HEK293 (cell line): ENCODE results near the gene TM6SF1.

ENCODE experiments used
- CTCF ChIA-PET: fragments of 350-600 bp; formaldehyde crosslinking; extraction: SDS; loops from one replicate; lab custom pipeline; 2021; ENCODE audit warnings: antibody characterized with exemption; lab: Yijun Ruan, JAX
- POLR2A ChIA-PET: fragments of 300-600 bp; formaldehyde crosslinking; extraction: SDS; loops from one replicate; lab custom pipeline; 2020; ENCODE audit warnings: antibody characterized with exemption, inconsistent platforms; lab: Yijun Ruan, JAX
- H3K27ac ChIP-seq: fragments of 200-500 bp; sonication (Bioruptor generic); 2 replicates; pipeline ENCODE4 v1.5.1; 2014; ENCODE audit warnings: low read depth, low read length, control low read depth, inconsistent platforms; ENCODE audit errors: extremely low read depth
- H3K36me3 ChIP-seq, 2 experiments: fragments of 200-500 bp in 1 of 2; sonication (Bioruptor generic) in 1 of 2; 1 replicate in 1 of 2; 2 replicates in 1 of 2; pipeline ENCODE4 v1.5.1; 2014 to 2017; ENCODE audit warnings: inconsistent platforms in 2 of 2, low read length in 2 of 2; ENCODE audit not compliant: control insufficient read depth in 2 of 2, insufficient read depth in 1 of 2
- H3K4me1 ChIP-seq: fragments of 200-500 bp; sonication (Bioruptor generic); 2 replicates; pipeline ENCODE4 v1.5.1; 2014; ENCODE audit warnings: mild to moderate bottlenecking, low read length, inconsistent platforms; ENCODE audit not compliant: control insufficient read depth, insufficient read depth
- H3K4me3 ChIP-seq: 2 replicates; pipeline ENCODE4 v1.5.1; 2011; ENCODE audit warnings: low read depth, mild to moderate bottlenecking, control low read depth, low read length, moderate library complexity
- H3K9me3 ChIP-seq: fragments of 200-500 bp; sonication (Bioruptor generic); 2 replicates; pipeline ENCODE4 v1.5.1; 2014; ENCODE audit warnings: low read depth, low read length, inconsistent platforms; ENCODE audit not compliant: control insufficient read depth, insufficient read depth
- ATF2 ChIP-seq: fragments of 450-650 bp; formaldehyde crosslinking; IDR thresholded peaks from 2 replicates; pipeline ENCODE4 v1.5.1; 2016; ENCODE audit warnings: missing biosample characterization, missing genetic modification characterization, low read depth
- HOXA7 ChIP-seq: sonication (generic); formaldehyde crosslinking; IDR thresholded peaks from 2 replicates; pipeline ENCODE4 v1.8.1; 2022; ENCODE audit warnings: missing genetic modification reagents, borderline replicate concordance
- INSM2 ChIP-seq: fragments of 450-650 bp; formaldehyde crosslinking; IDR thresholded peaks from 2 replicates; pipeline ENCODE4 v1.5.1; 2016; ENCODE audit warnings: missing biosample characterization, missing genetic modification characterization
- MYNN ChIP-seq: fragments of 450-650 bp; formaldehyde crosslinking; IDR thresholded peaks from 2 replicates; pipeline ENCODE4 v1.5.1; 2016; ENCODE audit warnings: missing biosample characterization, missing genetic modification characterization, borderline replicate concordance
- PRDM10 ChIP-seq: fragments of 450-650 bp; formaldehyde crosslinking; IDR thresholded peaks from 2 replicates; pipeline ENCODE4 v1.5.1; 2016; ENCODE audit warnings: missing biosample characterization, missing genetic modification characterization
- SETDB1 ChIP-seq: IDR thresholded peaks from one replicate; pipeline ENCODE4 v1.6.1; 2017; ENCODE audit warnings: mild to moderate bottlenecking, low read length, moderate library complexity, mixed read lengths; ENCODE audit not compliant: insufficient read length
- ZBTB21 ChIP-seq: fragments of 450-650 bp; formaldehyde crosslinking; IDR thresholded peaks from 2 replicates; pipeline ENCODE4 v1.5.1; 2017; ENCODE audit warnings: missing biosample characterization, missing genetic modification characterization
- ZBTB48 ChIP-seq: fragments of 450-650 bp; formaldehyde crosslinking; IDR thresholded peaks from 2 replicates; pipeline ENCODE4 v1.5.1; 2016; ENCODE audit warnings: missing biosample characterization, missing genetic modification characterization
- ZBTB6 ChIP-seq: fragments of 450-650 bp; formaldehyde crosslinking; IDR thresholded peaks from 2 replicates; pipeline ENCODE4 v1.5.1; 2017; ENCODE audit warnings: missing biosample characterization, missing genetic modification characterization
- ZFP3 ChIP-seq: fragments of 450-650 bp; formaldehyde crosslinking; IDR thresholded peaks from 2 replicates; pipeline ENCODE4 v1.5.1; 2016; ENCODE audit warnings: low read depth, missing biosample characterization, missing genetic modification characterization
- ZNF19 ChIP-seq: fragments of 450-650 bp; formaldehyde crosslinking; IDR thresholded peaks from 2 replicates; pipeline ENCODE4; 2016; ENCODE audit warnings: missing biosample characterization, missing genetic modification characterization, low read depth
- ZNF214 ChIP-seq: fragments of 450-650 bp; formaldehyde crosslinking; IDR thresholded peaks from 2 replicates; pipeline ENCODE4 v1.5.1; 2017; ENCODE audit warnings: missing biosample characterization, mild to moderate bottlenecking, missing genetic modification characterization, borderline replicate concordance
- ZNF221 ChIP-seq: fragments of 450-650 bp; formaldehyde crosslinking; IDR thresholded peaks from 2 replicates; pipeline ENCODE4 v1.5.1; 2017; ENCODE audit warnings: missing biosample characterization, missing genetic modification characterization, borderline replicate concordance
- ZNF274 ChIP-seq, 2 experiments: fragments of 200-500 bp in 1 of 2; fragments of 450-650 bp in 1 of 2; sonication (Bioruptor generic) in 1 of 2; formaldehyde crosslinking in 1 of 2; IDR thresholded peaks; 2 replicates each; pipeline versions ENCODE4 v1.5.1 to v1.6.1; 2014 to 2016; ENCODE audit warnings: borderline replicate concordance in 1 of 2, inconsistent platforms in 1 of 2, low read length in 1 of 2, missing biosample characterization in 1 of 2, missing genetic modification characterization in 1 of 2
- ZNF544 ChIP-seq: fragments of 450-650 bp; formaldehyde crosslinking; IDR thresholded peaks from 2 replicates; pipeline ENCODE4 v1.5.0; 2017; ENCODE audit warnings: missing biosample characterization, missing genetic modification characterization
- ZNF571 ChIP-seq: fragments of 450-650 bp; formaldehyde crosslinking; IDR thresholded peaks from 2 replicates; pipeline ENCODE4 v1.5.0; 2017; ENCODE audit warnings: missing biosample characterization, missing genetic modification characterization
- ZNF624 ChIP-seq: fragments of 450-650 bp; formaldehyde crosslinking; IDR thresholded peaks from 2 replicates; pipeline ENCODE4 v1.5.1; 2017; ENCODE audit warnings: missing biosample characterization, missing genetic modification characterization
- ZNF626 ChIP-seq: fragments of 450-650 bp; sonication (Bioruptor Pico); formaldehyde crosslinking; IDR thresholded peaks from 2 replicates; pipeline ENCODE4 v1.5.1; 2018; ENCODE audit warnings: missing biosample characterization, missing genetic modification characterization, inconsistent platforms
- ZNF660 ChIP-seq: fragments of 450-650 bp; IDR thresholded peaks from 2 replicates; pipeline ENCODE4 v1.5.1; 2018; ENCODE audit warnings: missing biosample characterization, mild to moderate bottlenecking, missing genetic modification characterization
- ZNF664 ChIP-seq: fragments of 450-650 bp; formaldehyde crosslinking; IDR thresholded peaks from 2 replicates; pipeline ENCODE4 v1.5.1; 2016; ENCODE audit warnings: missing biosample characterization, missing genetic modification characterization
- ZNF830 ChIP-seq: fragments of 450-650 bp; IDR thresholded peaks from 2 replicates; pipeline ENCODE4 v1.5.0; 2018; ENCODE audit warnings: missing biosample characterization, missing genetic modification characterization, low read depth, mild to moderate bottlenecking, moderate library complexity

The TM6SF1 gene

GRCh38 chr15:83164771-83165404 is 57.4 kb downstream of the TM6SF1 start (continued):
- TF ChIP-seq ZNF221 (tag by site-specific recombination), result no peak
- no peak for TF ChIP-seq ZNF830 (tag by site-specific recombination)

GRCh38 chr15:83166218-83166617 is 58.8 kb downstream of the TM6SF1 start:
- POLR2A ChIA-PET, result no interaction called here
- TF ChIP-seq ZBTB21 (tag by site-specific recombination), result no peak
- TF ChIP-seq SETDB1, result peak; percentile 97
- no peak for TF ChIP-seq ZFP3 (tag by site-specific recombination)
- no peak for TF ChIP-seq HOXA7 (CRISPR knock-in tag)
- no peak for TF ChIP-seq ZBTB48 (tag by site-specific recombination)
- no peak for TF ChIP-seq ZNF544 (tag by site-specific recombination)
- no peak for TF ChIP-seq ZNF624
- peak; percentile 77; the same call in 1 of the 2 replicates for TF ChIP-seq ZNF626
- no peak for TF ChIP-seq INSM2
- TF ChIP-seq ZNF571 (tag by site-specific recombination), result no peak
- TF ChIP-seq, all 188 proteins: peak for 2
- CTCF ChIA-PET, result interaction anchor here (0.8 kb wide), 1 partner anchor 61 kb away, joined by 6 read pairs; no protein-coding TSS in a partner anchor
- Histone ChIP-seq H3K4me3 (no peak overlapping the region), H3K4me1 (no peaks in the 10 kb centered on the region), H3K36me3 (peaks cover 0 to 9% of the 10 kb centered on the region in 2 experiments; a peak in 2 of 3 replicates), H3K9me3 (no peaks in the 10 kb centered on the region; the same call in 1 of the 2 replicates), H3K27ac (no peak overlapping the region)

- Histone ChIP-seq H3K27ac (no peak overlapping the region), H3K4me3 (no peak overlapping the region), H3K4me1 (no peaks in the 10 kb centered on the region), H3K36me3 (peaks cover 0 to 9% of the 10 kb centered on the region in 2 experiments; a peak in 2 of 3 replicates), H3K9me3 (no peaks in the 10 kb centered on the region; the same call in 1 of the 2 replicates)
- CTCF ChIA-PET, result no interaction called here
- POLR2A ChIA-PET, result no interaction called here
- TF ChIP-seq MYNN (tag by site-specific recombination) (no peak), INSM2 (no peak), ZNF274 (IDR thresholded peaks at IDR 0.05; ENCODE audit: low read length) (no peak), ZNF274 (tag by site-specific recombination; IDR thresholded peaks at IDR 0.05; ENCODE audit: borderline replicate concordance) (no peak), PRDM10 (no peak), ATF2 (tag by site-specific recombination) (no peak), ZNF214 (no peak), ZNF19 (no peak), ZNF660 (no peak), ZBTB6 (tag by site-specific recombination) (no peak), ZNF664 (no peak)
Observed at GRCh38 chr15:83166830-83167229, 59.4 kb downstream of the TM6SF1 start.
